Mammary epithelial cell (primary cell): ENCODE results near the gene TNFRSF18.

Source experiments
- EZH2 ChIP-seq: IDR thresholded peaks from 2 replicates; pipeline ENCODE4 v1.6.1; 2012; ENCODE audit warnings: low read length, inconsistent platforms, borderline replicate concordance
- TF ChIP-seq, protein P1 (sequence below), 2 donors: IDR thresholded peaks in 1 of 2; conservative IDR thresholded peaks in 1 of 2; 2 replicates each; pipeline ENCODE4 v1.5.1; 2011 to 2012; ENCODE audit warnings: inconsistent platforms in 2 of 2, low read length in 2 of 2, mild to moderate bottlenecking in 2 of 2, control low read depth in 1 of 2, low read depth in 1 of 2; ENCODE audit not compliant: insufficient read depth in 1 of 2; ENCODE audit errors: extremely low read depth in 1 of 2

DNA sequence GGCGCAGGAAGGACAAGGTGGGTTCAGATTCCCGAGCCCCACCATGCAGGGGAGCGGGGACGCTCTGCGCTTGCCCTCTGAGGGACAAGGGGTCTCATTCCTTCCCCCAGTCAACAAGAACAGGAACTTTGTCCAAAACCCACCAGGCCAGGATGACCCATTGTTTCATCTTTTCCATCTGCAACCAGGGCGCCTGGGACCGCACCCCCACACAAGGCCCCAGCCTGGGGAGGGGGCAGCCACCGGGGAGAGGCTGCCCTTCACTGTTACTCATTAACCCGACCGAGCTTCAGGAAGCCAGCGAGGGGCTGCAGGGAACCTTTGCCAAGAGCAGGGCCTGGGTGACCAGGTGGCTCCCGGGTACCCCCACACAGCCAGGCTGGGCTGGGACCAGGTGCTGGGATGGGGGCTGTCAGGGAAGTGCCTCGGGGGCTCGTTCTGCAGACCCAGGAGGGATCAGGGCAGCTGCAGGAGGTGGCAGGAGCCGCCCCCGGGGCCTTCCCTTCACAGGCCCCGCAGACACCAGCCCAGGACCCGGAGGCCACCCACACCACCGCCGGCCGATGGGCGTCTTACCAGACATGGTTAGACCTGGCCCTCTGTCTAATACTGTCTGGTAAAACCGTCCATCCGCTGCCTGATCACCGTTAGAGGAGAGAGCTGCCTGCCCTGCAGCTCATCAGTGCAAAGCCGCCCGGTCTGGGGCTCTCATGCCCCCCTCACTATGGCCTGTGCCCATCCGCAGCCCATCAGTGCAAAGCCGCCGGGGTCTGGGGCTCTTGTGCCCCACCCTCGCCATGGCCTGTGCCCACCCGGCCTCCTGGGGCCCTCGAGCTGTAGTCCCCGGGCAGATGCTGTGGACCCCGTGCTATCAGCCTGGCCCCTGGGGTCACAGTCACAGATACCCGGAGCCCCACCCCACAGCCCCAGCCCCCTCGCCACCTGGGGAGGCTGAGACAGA is 37.7 kb downstream of the TNFRSF18 start:
- TF ChIP-seq, protein P1, sequence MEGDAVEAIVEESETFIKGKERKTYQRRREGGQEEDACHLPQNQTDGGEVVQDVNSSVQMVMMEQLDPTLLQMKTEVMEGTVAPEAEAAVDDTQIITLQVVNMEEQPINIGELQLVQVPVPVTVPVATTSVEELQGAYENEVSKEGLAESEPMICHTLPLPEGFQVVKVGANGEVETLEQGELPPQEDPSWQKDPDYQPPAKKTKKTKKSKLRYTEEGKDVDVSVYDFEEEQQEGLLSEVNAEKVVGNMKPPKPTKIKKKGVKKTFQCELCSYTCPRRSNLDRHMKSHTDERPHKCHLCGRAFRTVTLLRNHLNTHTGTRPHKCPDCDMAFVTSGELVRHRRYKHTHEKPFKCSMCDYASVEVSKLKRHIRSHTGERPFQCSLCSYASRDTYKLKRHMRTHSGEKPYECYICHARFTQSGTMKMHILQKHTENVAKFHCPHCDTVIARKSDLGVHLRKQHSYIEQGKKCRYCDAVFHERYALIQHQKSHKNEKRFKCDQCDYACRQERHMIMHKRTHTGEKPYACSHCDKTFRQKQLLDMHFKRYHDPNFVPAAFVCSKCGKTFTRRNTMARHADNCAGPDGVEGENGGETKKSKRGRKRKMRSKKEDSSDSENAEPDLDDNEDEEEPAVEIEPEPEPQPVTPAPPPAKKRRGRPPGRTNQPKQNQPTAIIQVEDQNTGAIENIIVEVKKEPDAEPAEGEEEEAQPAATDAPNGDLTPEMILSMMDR (conservative IDR thresholded peaks at IDR 0.05 in 1 of 2, IDR thresholded peaks at IDR 0.05 in 1 of 2; ENCODE audit: extremely low read depth in 1 of 2, insufficient read depth in 1 of 2, low read depth in 1 of 2, low read length in 2 of 2) = no peak
- no peak for TF ChIP-seq EZH2
